HG03457 (cell line): ENCODE results near the gene SNX6.
"Not testable (repeated sequence)": the region's sequence is repeated elsewhere in the genome, so short reads cannot be mapped to it uniquely, and the experiment has no call there.

Experiments used
- ATAC-seq: cut with Tn5 transposase; IDR thresholded peaks from one replicate; pipeline ENCODE4 v1.9.1; 2021; ENCODE audit warnings: moderate number of reproducible peaks; ENCODE audit not compliant: unreplicated experiment

SNX6 gene

GRCh38 chr14:34640826-34641225, 10.9 kb upstream of the SNX6 start:
- no peak for ATAC-seq

DNA sequence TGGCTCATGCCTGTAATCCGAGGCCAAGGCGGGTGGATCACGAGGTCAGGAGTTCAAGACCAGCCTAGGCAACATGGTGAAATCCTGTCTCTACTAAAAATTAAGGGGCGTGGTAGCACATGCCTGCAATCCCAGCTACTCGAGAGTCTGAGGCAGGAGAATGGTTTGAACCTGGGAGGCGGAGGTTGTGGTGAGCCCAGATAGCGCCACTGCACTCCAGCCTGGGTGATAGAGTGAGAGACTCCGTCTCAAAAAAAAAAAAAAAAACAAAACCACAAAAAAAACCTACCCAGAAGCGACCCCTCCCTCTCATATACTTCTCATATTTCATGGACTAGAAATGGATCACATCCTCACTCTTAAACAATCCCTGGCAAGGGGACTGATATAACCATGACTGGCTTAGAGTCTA, 4.4 kb upstream of the SNX6 start:
- not testable (repeated sequence) for ATAC-seq

DNA sequence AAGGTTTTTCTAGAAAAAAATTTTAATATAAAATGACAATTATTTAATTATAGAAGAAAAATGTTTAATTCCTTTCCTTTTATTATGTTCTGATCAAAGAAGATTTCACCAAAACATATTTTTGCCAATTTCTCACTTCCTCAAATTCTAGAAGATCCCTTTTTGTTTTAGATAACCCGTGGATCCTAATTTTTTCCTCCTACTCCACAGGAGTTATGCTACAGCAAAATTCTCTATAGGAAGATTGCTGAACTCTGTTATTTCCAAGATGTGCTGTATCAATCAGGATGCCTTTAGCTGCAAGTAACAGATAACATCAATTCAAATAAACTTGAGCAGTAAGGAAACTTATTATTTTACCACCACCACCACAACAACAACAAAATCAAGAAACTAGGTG, 3.8 kb upstream of the SNX6 start:
- no peak for ATAC-seq

DNA sequence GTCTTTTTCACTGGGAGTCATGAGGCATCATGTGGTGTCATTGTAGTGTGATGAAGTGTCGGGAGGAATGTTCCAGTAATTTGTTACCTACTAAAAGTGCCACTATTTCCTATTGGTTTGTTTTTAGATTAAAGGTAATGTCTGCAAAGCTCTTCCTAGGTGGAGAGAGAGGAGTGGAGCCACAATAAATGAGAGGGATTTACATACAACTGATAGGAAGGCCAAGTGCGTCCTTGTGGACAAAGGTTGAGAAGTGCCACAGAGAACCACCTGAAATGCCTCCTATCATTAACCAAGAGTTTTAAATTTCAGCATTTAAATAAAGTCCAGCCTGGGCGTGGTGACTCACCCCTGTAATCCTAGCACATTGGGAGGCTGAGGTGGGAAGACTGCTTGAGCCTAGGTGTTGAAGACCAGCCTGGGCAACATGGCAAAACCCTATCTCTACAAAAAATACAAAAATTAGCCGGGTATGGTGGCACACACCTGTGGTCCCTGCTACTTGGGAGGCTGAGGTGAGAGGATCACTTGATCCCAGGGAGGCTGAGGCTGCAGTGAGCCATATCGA, 2.5 kb upstream of the SNX6 start:
- ATAC-seq = no peak

GRCh38 chr14:34629344-34629656, 648 bp downstream of the SNX6 start:
- ATAC-seq = peak; percentile 9

- ATAC-seq = no peak
Observed at GRCh38 chr14:34628681-34629135, 1.2 kb downstream of the SNX6 start.

GRCh38 chr14:34623506-34623905, 6.4 kb downstream of the SNX6 start:
- no peak for ATAC-seq

GRCh38 chr14:34620839-34621238, 9.1 kb downstream of the SNX6 start:
- ATAC-seq = no peak

DNA sequence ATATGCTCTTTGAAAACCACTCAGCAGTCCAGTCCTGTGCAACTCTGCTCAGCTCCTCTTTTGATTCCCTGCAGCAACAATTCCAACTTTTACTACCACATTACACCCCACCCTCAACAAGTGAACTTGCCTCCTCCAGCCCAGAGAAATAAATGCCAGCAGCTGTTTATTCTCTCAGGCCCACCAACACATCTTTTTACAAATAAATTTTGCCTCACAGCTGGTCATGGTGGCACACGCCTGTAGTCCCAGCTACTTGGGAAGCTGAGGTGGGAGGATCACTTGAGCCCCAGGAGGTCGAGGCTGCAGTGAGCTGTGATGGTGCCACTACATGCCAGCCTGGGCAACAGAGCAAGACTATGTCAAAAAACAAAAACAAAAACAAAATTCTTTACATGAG, 9.8 kb downstream of the SNX6 start:
- ATAC-seq = no peak

DNA sequence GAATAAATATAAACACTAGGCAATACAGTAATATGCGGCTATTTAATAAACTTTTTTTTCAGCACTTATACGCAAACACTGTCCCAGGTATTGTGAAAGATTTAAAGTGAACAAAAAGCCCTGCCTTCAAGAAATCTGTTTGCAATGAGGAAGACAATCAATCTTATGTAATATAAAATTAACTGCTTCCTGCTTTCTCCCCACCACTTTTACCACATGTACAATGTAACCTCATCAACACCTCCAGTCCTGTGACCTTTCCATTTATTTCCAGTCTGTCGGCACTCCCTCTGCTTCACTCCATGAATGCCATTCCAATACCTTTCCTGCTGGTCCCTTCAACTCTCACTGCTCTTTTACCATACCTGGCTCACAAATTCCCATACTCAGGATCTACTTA, 10.5 kb downstream of the SNX6 start:
- no peak for ATAC-seq

- ATAC-seq = no peak
Observed at GRCh38 chr14:34616360-34616759, 13.6 kb downstream of the SNX6 start.

DNA sequence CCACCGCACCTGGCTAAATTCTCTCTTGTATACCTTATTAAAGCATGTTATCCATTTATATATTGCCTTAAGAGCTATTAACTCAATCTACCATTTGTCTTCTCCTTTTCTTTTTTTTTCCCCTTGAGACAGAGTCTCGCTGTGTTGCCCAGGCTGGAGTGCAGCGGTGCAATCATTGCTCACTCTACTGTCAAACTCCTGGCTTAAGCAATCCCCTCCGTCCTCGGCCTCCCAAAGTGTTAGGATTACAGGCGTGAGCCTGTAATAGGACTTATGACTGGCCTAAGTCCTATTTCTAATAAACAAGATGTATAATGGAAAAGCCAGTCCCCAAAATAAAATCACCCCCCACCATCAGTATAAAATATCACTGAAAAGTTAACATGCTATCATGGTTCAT, 14.4 kb downstream of the SNX6 start:
- ATAC-seq = no peak

DNA sequence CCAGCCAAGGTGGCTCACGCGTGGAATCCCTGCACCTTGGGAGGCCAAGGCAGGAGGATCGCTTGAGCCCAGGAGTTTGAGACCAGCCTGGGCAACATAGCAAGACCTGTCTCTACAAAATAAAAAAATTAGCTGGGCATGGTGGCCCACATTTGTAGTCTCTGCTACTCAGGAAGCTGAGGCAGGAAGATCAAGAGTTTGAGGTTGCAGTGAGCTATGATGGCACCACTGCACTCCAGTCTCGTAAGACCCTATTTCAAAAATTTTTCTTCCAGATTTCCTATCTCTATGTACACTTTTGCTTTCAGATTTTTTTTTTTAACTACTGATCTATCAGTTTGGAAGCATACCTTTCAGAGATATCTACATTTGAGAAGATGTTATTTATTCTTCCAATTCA, 15.3 kb downstream of the SNX6 start:
- ATAC-seq = no peak

- no peak for ATAC-seq
Observed at GRCh38 chr14:34610101-34610500, 19.8 kb downstream of the SNX6 start.

- ATAC-seq = no peak
Observed at GRCh38 chr14:34605461-34605860, 24.5 kb downstream of the SNX6 start.

GRCh38 chr14:34604995-34605394, 25.0 kb downstream of the SNX6 start:
- no peak for ATAC-seq

GRCh38 chr14:34596891-34597290, 33.1 kb downstream of the SNX6 start:
- ATAC-seq = no peak

DNA sequence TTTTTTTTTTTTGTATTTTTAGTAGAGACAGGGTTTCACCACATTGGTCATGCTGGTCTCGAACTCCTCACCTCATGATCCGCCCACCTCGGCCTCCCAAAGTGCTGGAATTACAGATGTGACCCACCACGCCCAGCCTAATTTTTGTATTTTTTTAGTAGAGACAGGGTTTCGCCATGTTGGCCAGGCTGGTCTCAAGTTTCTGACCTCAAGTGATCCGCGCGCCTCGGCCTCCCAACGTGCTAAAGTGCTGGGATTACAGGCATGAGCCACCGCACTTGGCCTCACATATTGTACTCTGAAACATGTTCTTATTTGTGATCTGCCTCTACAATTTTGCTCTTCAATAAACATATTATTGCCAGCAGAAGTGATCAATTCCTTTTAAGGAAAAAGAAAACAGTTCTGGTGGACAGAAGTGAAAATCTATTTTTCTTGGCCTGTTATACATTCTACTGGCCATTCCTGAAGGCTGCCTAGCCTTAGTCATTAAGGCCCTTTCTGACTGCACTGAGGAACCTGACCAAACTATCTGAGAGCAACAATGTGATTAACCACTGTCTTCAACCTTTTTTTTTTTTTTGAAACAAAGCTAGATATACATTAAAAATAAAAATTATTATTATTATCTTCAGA, 36.1 kb downstream of the SNX6 start:
- no peak for ATAC-seq

DNA sequence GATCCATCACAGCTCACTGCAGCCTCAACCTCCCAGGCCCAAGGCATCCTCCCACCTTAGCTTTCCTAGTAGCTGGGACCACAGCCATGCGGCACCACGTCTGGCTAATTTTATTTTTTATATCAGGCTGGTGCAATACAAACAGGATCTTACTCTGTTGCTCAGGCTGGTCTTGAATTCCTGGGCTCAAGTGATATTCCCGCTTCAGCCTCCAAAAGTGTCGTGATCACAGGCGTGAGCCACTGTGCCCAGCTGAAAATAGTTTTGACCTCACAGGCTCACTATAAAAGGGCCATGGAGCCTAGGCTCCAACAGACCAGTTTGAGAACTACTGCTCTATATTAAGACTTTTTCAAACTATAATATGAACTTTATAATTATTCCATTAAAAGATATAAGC, 37.3 kb downstream of the SNX6 start:
- no peak for ATAC-seq

- ATAC-seq = no peak
Observed at GRCh38 chr14:34583525-34583924, 46.4 kb downstream of the SNX6 start.

- no peak for ATAC-seq
Observed at GRCh38 chr14:34582117-34582680, 47.7 kb downstream of the SNX6 start.

GRCh38 chr14:34580381-34580780, 49.6 kb downstream of the SNX6 start:
- no peak for ATAC-seq

GRCh38 chr14:34571771-34572170, 58.2 kb downstream of the SNX6 start:
- ATAC-seq = no peak
